WTC11 (cell line): ENCODE results near the gene RGS7. TPM values are rescaled to one million over a fixed set of nuclear protein-coding genes. Genes with fewer than 3 reads are reported as not detected.

Experiments used
- ATAC-seq: fragments of 200-7000 bp; cut with Tn5 transposase; 2 replicates; pipeline ENCODE4 v1.10.0; 2021; ENCODE audit warnings: mild to moderate bottlenecking, moderate library complexity
- CTCF ChIA-PET: fragments of 300-600 bp; sonication (Branson Sonifier 250); formaldehyde crosslinking; loops from one replicate; lab custom pipeline; 2021; ENCODE audit warnings: antibody characterized with exemption; lab: Charles Lee
- POLR2A ChIA-PET: fragments of 350-600 bp; sonication (Branson Sonifier 250); formaldehyde crosslinking; loops from one replicate; lab custom pipeline; 2021; ENCODE audit warnings: antibody characterized with exemption; lab: Charles Lee
- DNase-seq: peaks from one replicate; pipeline ENCODE4 v3.0.0; 2021; ENCODE audit warnings: low spot score
- H3K27ac Mint-ChIP-seq: 2 replicates; pipeline ENCODE4 v1.8.0; 2021; ENCODE audit warnings: mixed read lengths
- H3K27me3 Mint-ChIP-seq: 2 replicates; pipeline ENCODE4 v1.8.0; 2021; ENCODE audit warnings: low read depth, mild to moderate bottlenecking, moderate library complexity, mixed read lengths
- H3K36me3 Mint-ChIP-seq: 2 replicates; pipeline ENCODE4 v1.8.0; 2021; ENCODE audit warnings: mixed read lengths
- H3K4me1 Mint-ChIP-seq: 2 replicates; pipeline ENCODE4 v1.8.0; 2022; ENCODE audit warnings: mixed read lengths
- H3K4me3 Mint-ChIP-seq: 2 replicates; pipeline ENCODE4 v1.8.0; 2021; ENCODE audit warnings: mild to moderate bottlenecking, moderate library complexity, mixed read lengths
- H3K9me3 Mint-ChIP-seq: 2 replicates; pipeline ENCODE4 v1.8.0; 2021; ENCODE audit warnings: mixed read lengths
- CREB1 ChIP-seq: sonication (generic); formaldehyde crosslinking; IDR thresholded peaks from 2 replicates; pipeline ENCODE4 v1.8.0; 2023; ENCODE audit warnings: mild to moderate bottlenecking, missing genetic modification reagents
- ELF4 ChIP-seq: sonication (generic); formaldehyde crosslinking; IDR thresholded peaks from 2 replicates; pipeline ENCODE4 v1.8.1; 2022; ENCODE audit warnings: low read depth, mild to moderate bottlenecking, moderate library complexity, missing genetic modification reagents
- ESRRA ChIP-seq: sonication (generic); formaldehyde crosslinking; IDR thresholded peaks from 2 replicates; pipeline ENCODE4 v1.8.1; 2022; ENCODE audit warnings: mild to moderate bottlenecking, missing genetic modification reagents, borderline replicate concordance
- ETV6 ChIP-seq: sonication (generic); formaldehyde crosslinking; IDR thresholded peaks from 2 replicates; pipeline ENCODE4 v1.8.1; 2022; ENCODE audit warnings: mild to moderate bottlenecking, missing genetic modification reagents
- FOXP1 ChIP-seq: sonication (generic); formaldehyde crosslinking; IDR thresholded peaks from 2 replicates; pipeline ENCODE4 v1.8.0; 2022; ENCODE audit warnings: missing genetic modification reagents, mild to moderate bottlenecking, moderate library complexity, borderline replicate concordance
- FOXP4 ChIP-seq: sonication (generic); formaldehyde crosslinking; IDR thresholded peaks from 2 replicates; pipeline ENCODE4 v1.8.0; 2022; ENCODE audit warnings: mild to moderate bottlenecking, missing genetic modification reagents
- MYBL2 ChIP-seq: sonication (generic); formaldehyde crosslinking; IDR thresholded peaks from 2 replicates; pipeline ENCODE4 v1.8.1; 2023; ENCODE audit warnings: mild to moderate bottlenecking, moderate library complexity, missing genetic modification reagents
- NR3C1 ChIP-seq: sonication (generic); formaldehyde crosslinking; conservative IDR thresholded peaks from 2 replicates; pipeline ENCODE4 v1.8.1; 2023; ENCODE audit warnings: low read depth, mild to moderate bottlenecking, missing genetic modification reagents
- PRRX2 ChIP-seq: fragments of 250-450 bp; sonication (Bioruptor Pico); IDR thresholded peaks from 2 replicates; pipeline ENCODE4 v1.8.0; 2021; ENCODE audit warnings: mild to moderate bottlenecking
- RELA ChIP-seq: sonication (generic); formaldehyde crosslinking; IDR thresholded peaks from 2 replicates; pipeline ENCODE4 v1.8.1; 2022; ENCODE audit warnings: missing genetic modification reagents, mild to moderate bottlenecking, borderline replicate concordance
- TEAD4 ChIP-seq: sonication (generic); formaldehyde crosslinking; IDR thresholded peaks from 2 replicates; pipeline ENCODE4 v1.8.0; 2022; ENCODE audit warnings: mild to moderate bottlenecking, missing genetic modification reagents
- USF1 ChIP-seq: sonication (generic); formaldehyde crosslinking; IDR thresholded peaks from 2 replicates; pipeline ENCODE4 v1.8.0; 2022; ENCODE audit warnings: mild to moderate bottlenecking, missing genetic modification reagents
- ZBTB43 ChIP-seq: sonication (generic); formaldehyde crosslinking; IDR thresholded peaks from 2 replicates; pipeline ENCODE4 v1.8.1; 2023; ENCODE audit warnings: mild to moderate bottlenecking, missing genetic modification reagents
- ZNF219 ChIP-seq: sonication (generic); formaldehyde crosslinking; IDR thresholded peaks from 2 replicates; pipeline ENCODE4 v1.8.0; 2023; ENCODE audit warnings: missing genetic modification reagents, mild to moderate bottlenecking, borderline replicate concordance
- ZNF396 ChIP-seq: fragments of 250-450 bp; sonication (Bioruptor Pico); IDR thresholded peaks from 2 replicates; pipeline ENCODE4 v1.8.0; 2021; ENCODE audit warnings: mild to moderate bottlenecking, moderate library complexity, borderline replicate concordance
- ZNF416 ChIP-seq: fragments of 250-450 bp; sonication (Bioruptor Pico); IDR thresholded peaks from 2 replicates; pipeline ENCODE4 v1.9.0; 2021; ENCODE audit warnings: mild to moderate bottlenecking, inconsistent platforms
- ZSCAN18 ChIP-seq: fragments of 250-450 bp; sonication (Bioruptor Pico); IDR thresholded peaks from 2 replicates; pipeline ENCODE4 v2.1.2; 2022; ENCODE audit warnings: mild to moderate bottlenecking, moderate library complexity
- total RNA-seq: library from RNA; stranded (reverse); gene quantifications from 3 replicates; pipeline ENCODE4 v1.2.3, GENCODE V29; 2021
- TF ChIP-seq, protein P1 (sequence below): sonication (generic); formaldehyde crosslinking; IDR thresholded peaks from 2 replicates; pipeline ENCODE4 v1.8.1; 2022; ENCODE audit warnings: low read depth, mild to moderate bottlenecking, moderate library complexity, missing genetic modification reagents, borderline replicate concordance
- TF ChIP-seq, protein P2 (sequence below): sonication (generic); formaldehyde crosslinking; IDR thresholded peaks from 2 replicates; pipeline ENCODE4 v1.8.1; 2023; ENCODE audit warnings: mild to moderate bottlenecking, missing genetic modification reagents, borderline replicate concordance

The RGS7 gene
- total RNA-seq, 1 experiment from 2014 or later, result 1.2 TPM

DNA sequence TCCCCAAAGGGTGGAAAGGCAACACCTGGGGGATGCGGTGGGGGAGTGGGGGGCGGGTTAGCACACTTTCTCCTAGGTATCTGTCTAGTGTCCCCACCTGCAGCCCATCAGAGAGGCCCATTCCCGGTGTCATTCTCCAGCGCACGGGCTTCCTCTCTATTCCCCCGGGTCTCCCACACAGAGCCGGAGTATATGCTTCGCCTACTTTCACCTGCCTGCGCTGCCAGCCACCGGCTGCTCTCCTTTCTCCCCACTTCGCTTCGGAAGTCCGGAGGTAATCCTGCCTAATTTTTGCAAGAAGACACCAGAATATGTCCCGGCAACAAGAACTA lies 852 bp downstream of the RGS7 start (continued):
- TF ChIP-seq RELA (no peak), MYBL2 (CRISPR knock-in tag) (no peak), TEAD4 (CRISPR knock-in tag) (no peak)
- TF ChIP-seq, protein P1, sequence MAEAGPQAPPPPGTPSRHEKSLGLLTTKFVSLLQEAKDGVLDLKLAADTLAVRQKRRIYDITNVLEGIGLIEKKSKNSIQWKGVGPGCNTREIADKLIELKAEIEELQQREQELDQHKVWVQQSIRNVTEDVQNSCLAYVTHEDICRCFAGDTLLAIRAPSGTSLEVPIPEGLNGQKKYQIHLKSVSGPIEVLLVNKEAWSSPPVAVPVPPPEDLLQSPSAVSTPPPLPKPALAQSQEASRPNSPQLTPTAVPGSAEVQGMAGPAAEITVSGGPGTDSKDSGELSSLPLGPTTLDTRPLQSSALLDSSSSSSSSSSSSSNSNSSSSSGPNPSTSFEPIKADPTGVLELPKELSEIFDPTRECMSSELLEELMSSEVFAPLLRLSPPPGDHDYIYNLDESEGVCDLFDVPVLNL, result no peak

- ChIA-PET POLR2A (no interaction called here), CTCF (no interaction called here)
- H3K36me3 Mint-ChIP-seq, result no peaks in the 10 kb centered on the region
- H3K27me3 Mint-ChIP-seq, result peaks cover 36% of the 10 kb centered on the region
- no peaks in the 10 kb centered on the region for H3K9me3 Mint-ChIP-seq
- DNase-seq (no peak), ATAC-seq (no peak)
- peak overlapping the region; percentile 81 for H3K4me3 Mint-ChIP-seq
- TF ChIP-seq USF1 (CRISPR knock-in tag) (no peak), RELA (no peak), ZBTB43 (CRISPR knock-in tag) (no peak), ELF4 (CRISPR knock-in tag) (no peak)
- no peak overlapping the region for H3K27ac Mint-ChIP-seq
- peaks cover 8% of the 10 kb centered on the region for H3K4me1 Mint-ChIP-seq
Measured at GRCh38 chr1:241355311-241356010, 1.5 kb downstream of the RGS7 start.

DNA sequence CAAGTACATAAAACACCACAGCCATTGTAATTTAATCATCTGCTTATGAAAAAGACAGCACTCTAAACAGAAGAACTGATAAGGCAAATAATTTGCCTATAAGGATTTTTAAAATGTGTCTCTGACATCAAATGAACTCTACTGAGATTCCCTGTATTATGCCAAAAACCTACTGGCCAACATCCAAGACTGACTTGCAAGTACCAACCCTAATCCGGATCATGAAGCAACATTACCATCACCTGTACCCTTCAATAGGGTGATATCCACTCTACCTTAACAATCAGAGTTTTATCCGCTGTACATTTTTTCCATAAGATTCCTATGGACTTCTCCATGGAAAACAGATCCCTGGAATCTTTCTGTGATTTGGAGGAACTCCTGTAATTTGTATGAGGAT lies 4.6 kb downstream of the RGS7 start:
- ChIA-PET CTCF (no interaction called here), POLR2A (no interaction called here)
- Mint-ChIP-seq H3K36me3 (no peaks in the 10 kb centered on the region), H3K27me3 (peaks cover 19% of the 10 kb centered on the region), H3K27ac (no peak overlapping the region), H3K4me1 (0 out of 2 replicates have a peak, but pooled peaks cover 4% of the 10 kb centered on the region), H3K9me3 (no peaks in the 10 kb centered on the region), H3K4me3 (no peak overlapping the region)
- DNase-seq (no peak), ATAC-seq (no peak)
- TF ChIP-seq ZNF416 (CRISPR knock-in tag) (no peak), NR3C1 (CRISPR knock-in tag) (no peak), ETV6 (CRISPR knock-in tag) (no peak), FOXP1 (CRISPR knock-in tag) (no peak), ZNF219 (CRISPR knock-in tag) (no peak), MYBL2 (CRISPR knock-in tag) (no peak), ESRRA (CRISPR knock-in tag) (no peak), FOXP4 (CRISPR knock-in tag) (no peak), USF1 (CRISPR knock-in tag) (no peak), ZNF396 (CRISPR knock-in tag) (no peak), ZSCAN18 (CRISPR knock-in tag) (no peak), CREB1 (no peak), PRRX2 (CRISPR knock-in tag) (no peak)
- TF ChIP-seq, protein P2, sequence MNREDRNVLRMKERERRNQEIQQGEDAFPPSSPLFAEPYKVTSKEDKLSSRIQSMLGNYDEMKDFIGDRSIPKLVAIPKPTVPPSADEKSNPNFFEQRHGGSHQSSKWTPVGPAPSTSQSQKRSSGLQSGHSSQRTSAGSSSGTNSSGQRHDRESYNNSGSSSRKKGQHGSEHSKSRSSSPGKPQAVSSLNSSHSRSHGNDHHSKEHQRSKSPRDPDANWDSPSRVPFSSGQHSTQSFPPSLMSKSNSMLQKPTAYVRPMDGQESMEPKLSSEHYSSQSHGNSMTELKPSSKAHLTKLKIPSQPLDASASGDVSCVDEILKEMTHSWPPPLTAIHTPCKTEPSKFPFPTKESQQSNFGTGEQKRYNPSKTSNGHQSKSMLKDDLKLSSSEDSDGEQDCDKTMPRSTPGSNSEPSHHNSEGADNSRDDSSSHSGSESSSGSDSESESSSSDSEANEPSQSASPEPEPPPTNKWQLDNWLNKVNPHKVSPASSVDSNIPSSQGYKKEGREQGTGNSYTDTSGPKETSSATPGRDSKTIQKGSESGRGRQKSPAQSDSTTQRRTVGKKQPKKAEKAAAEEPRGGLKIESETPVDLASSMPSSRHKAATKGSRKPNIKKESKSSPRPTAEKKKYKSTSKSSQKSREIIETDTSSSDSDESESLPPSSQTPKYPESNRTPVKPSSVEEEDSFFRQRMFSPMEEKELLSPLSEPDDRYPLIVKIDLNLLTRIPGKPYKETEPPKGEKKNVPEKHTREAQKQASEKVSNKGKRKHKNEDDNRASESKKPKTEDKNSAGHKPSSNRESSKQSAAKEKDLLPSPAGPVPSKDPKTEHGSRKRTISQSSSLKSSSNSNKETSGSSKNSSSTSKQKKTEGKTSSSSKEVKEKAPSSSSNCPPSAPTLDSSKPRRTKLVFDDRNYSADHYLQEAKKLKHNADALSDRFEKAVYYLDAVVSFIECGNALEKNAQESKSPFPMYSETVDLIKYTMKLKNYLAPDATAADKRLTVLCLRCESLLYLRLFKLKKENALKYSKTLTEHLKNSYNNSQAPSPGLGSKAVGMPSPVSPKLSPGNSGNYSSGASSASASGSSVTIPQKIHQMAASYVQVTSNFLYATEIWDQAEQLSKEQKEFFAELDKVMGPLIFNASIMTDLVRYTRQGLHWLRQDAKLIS, result no peak
